NCI-H2171 treated with DMSO at 0.1 percent for 48 hours (cell line): Measurements from ENCODE around the gene IDUA.
"Not testable (repeated sequence)": the region's sequence is repeated elsewhere in the genome, so short reads cannot be mapped to it uniquely, and the experiment has no call there.

Experiments used
- DNase-seq: peaks from one replicate; lab custom pipeline; 2025; lab: John Stamatoyannopoulos, UW

The IDUA gene

GRCh38 chr4:967113-968104 is 19.4 kb upstream of the IDUA start:
- DNase-seq: no peak

GRCh38 chr4:968221-968620 is 18.6 kb upstream of the IDUA start:
- no peak for DNase-seq

- DNase-seq: no peak
These were observed 18.0 kb upstream of the IDUA start for GRCh38 chr4:968621-969394.

- DNase-seq: no peak
These were observed 16.6 kb upstream of the IDUA start for GRCh38 chr4:970046-970745.

- DNase-seq: no peak
These were observed 15.9 kb upstream of the IDUA start for GRCh38 chr4:970854-971520.

- peak; percentile 0 for DNase-seq
These were observed 15.0 kb upstream of the IDUA start for GRCh38 chr4:971666-972500.

- DNase-seq: peak; percentile 1
These were observed 14.0 kb upstream of the IDUA start for GRCh38 chr4:972651-973424.

- DNase-seq: peak; percentile 43
These were observed 13.1 kb upstream of the IDUA start, which contains the start of gene DGKQ for GRCh38 chr4:973431-974397. TSS of gene DGKQ (minus strand) at chr4:973569. CDS start at chr4:973482, 87 bp downstream.

GRCh38 chr4:974668-975067 is 12.2 kb upstream of the IDUA start:
- no peak for DNase-seq

- not testable (repeated sequence) for DNase-seq
These were observed 10.8 kb upstream of the IDUA start for GRCh38 chr4:976016-976415.

- DNase-seq: no peak
These were observed 7.7 kb upstream of the IDUA start for GRCh38 chr4:978957-979701.

- no peak for DNase-seq
These were observed 4.6 kb upstream of the IDUA start for GRCh38 chr4:982291-982690.

- no peak for DNase-seq
These were observed 4.0 kb upstream of the IDUA start for GRCh38 chr4:982814-983213.

- DNase-seq: no peak
These were observed 2.3 kb upstream of the IDUA start for GRCh38 chr4:984336-985054.

- no peak for DNase-seq
These were observed 1.6 kb upstream of the IDUA start for GRCh38 chr4:985123-985830.

GRCh38 chr4:986428-986878 is 391 bp upstream of the IDUA start:
- peak; percentile 12 for DNase-seq
